Middle frontal gyrus (tissue), 1 donor: ENCODE data around the gene HECTD1.
"Not testable (repeated sequence)": the region's sequence is repeated elsewhere in the genome, so short reads cannot be mapped to it uniquely, and the experiment has no call there.

Experiments
- DNase-seq: peaks from one replicate; pipeline ENCODE4 v3.0.0-alpha.2; 2015; ENCODE audit warnings: low spot score; ENCODE audit errors: extremely low spot score

The HECTD1 gene

GRCh38 chr14:31228533-31228932 lies 20.9 kb upstream of the HECTD1 start:
- DNase-seq = no peak

GRCh38 chr14:31224808-31225207 lies 17.2 kb upstream of the HECTD1 start:
- no peak for DNase-seq

GRCh38 chr14:31223331-31223730 lies 15.7 kb upstream of the HECTD1 start:
- no peak for DNase-seq

GRCh38 chr14:31222834-31223233 lies 15.2 kb upstream of the HECTD1 start:
- DNase-seq = no peak

- DNase-seq = no peak
These were observed 13.7 kb upstream of the HECTD1 start for GRCh38 chr14:31221266-31221665.

GRCh38 chr14:31219169-31219568 lies 11.6 kb upstream of the HECTD1 start:
- DNase-seq = no peak

GRCh38 chr14:31216359-31216758 lies 8.8 kb upstream of the HECTD1 start:
- no peak for DNase-seq

- no peak for DNase-seq
These were observed 5.3 kb upstream of the HECTD1 start for GRCh38 chr14:31212893-31213292.

GRCh38 chr14:31209605-31210004 lies 2.0 kb upstream of the HECTD1 start:
- DNase-seq = no peak

GRCh38 chr14:31208546-31209424 lies 1.2 kb upstream of the HECTD1 start:
- no peak for DNase-seq

GRCh38 chr14:31207287-31207754 lies 272 bp downstream of the HECTD1 start:
- no peak for DNase-seq

GRCh38 chr14:31206536-31207286 lies 882 bp downstream of the HECTD1 start:
- no peak for DNase-seq

GRCh38 chr14:31205681-31206535 lies 1.7 kb downstream of the HECTD1 start:
- no peak for DNase-seq

GRCh38 chr14:31204593-31205534 lies 2.7 kb downstream of the HECTD1 start:
- no peak for DNase-seq

GRCh38 chr14:31203899-31204592 lies 3.5 kb downstream of the HECTD1 start:
- not testable (repeated sequence) for DNase-seq

- no peak for DNase-seq
These were observed 4.2 kb downstream of the HECTD1 start for GRCh38 chr14:31203414-31203742.

GRCh38 chr14:31201111-31201510 lies 6.5 kb downstream of the HECTD1 start:
- no peak for DNase-seq

- no peak for DNase-seq
These were observed 6.9 kb downstream of the HECTD1 start for GRCh38 chr14:31200702-31200990.

- DNase-seq = no peak
These were observed 9.9 kb downstream of the HECTD1 start for GRCh38 chr14:31197671-31198070.

- no peak for DNase-seq
These were observed 10.6 kb downstream of the HECTD1 start for GRCh38 chr14:31196839-31197492.
